ENCODE results near the gene PPP1R9A.

- TF ChIP-seq POLR2A (IDR thresholded peaks at IDR 0.05) (no peak), CTCF (IDR thresholded peaks at IDR 0.05) (no peak)
These were observed 265.0 kb downstream of the PPP1R9A start for GRCh38 chr7:95172420-95172819.
